Kidney (tissue), 14 donors: Measurements from ENCODE around the gene RXRA. TPM values are rescaled to one million over a fixed set of nuclear protein-coding genes. Genes with fewer than 3 reads are reported as not detected.

Source experiments
- DNase-seq, 5 donors: peaks; one replicate each; pipeline ENCODE4 v3.0.0-alpha.2; 2013 to 2020
- FAIRE-seq: peaks from 2 replicates; lab custom pipeline; 2012; peaks lifted over from hg19 to GRCh38; lab: Jason Lieb, UNC
- H3K27ac ChIP-seq, 2 donors: one replicate each; pipeline ENCODE4 v1.7.0; 2013; ENCODE audit warnings: low read depth in 2 of 2, low read length in 2 of 2, inconsistent platforms in 1 of 2
- H3K27me3 ChIP-seq: one replicate; pipeline ENCODE4 v1.7.1; 2013; ENCODE audit warnings: low read length, inconsistent platforms; ENCODE audit not compliant: control insufficient read depth, insufficient read depth
- H3K36me3 ChIP-seq, 3 donors: one replicate each; pipeline versions ENCODE4 v1.7.0 to v1.7.1; 2013; ENCODE audit warnings: low read length in 3 of 3, control low read depth in 1 of 3, inconsistent platforms in 1 of 3; ENCODE audit not compliant: insufficient read depth in 3 of 3, control insufficient read depth in 2 of 3
- H3K4me1 ChIP-seq, 3 donors: one replicate each; pipeline versions ENCODE4 v1.7.0 to v1.7.1; 2013; ENCODE audit warnings: low read length in 3 of 3, inconsistent platforms in 1 of 3, low read depth in 1 of 3; ENCODE audit not compliant: control insufficient read depth in 2 of 3, insufficient read depth in 2 of 3
- H3K4me3 ChIP-seq, 3 donors: one replicate each; pipeline versions ENCODE4 v1.7.0 to v1.8.1; 2013; ENCODE audit warnings: low read length in 3 of 3, control low read depth in 1 of 3, inconsistent platforms in 1 of 3
- H3K9ac ChIP-seq, 3 donors: one replicate each; pipeline versions ENCODE4 v1.7.0 to v1.7.1; 2013; ENCODE audit warnings: low read length in 3 of 3, control low read depth in 1 of 3, inconsistent platforms in 1 of 3
- H3K9me3 ChIP-seq, 3 donors: one replicate each; pipeline versions ENCODE4 v1.7.0 to v1.7.1; 2013; ENCODE audit warnings: low read length in 3 of 3, control low read depth in 1 of 3, inconsistent platforms in 1 of 3; ENCODE audit not compliant: control insufficient read depth in 2 of 3, insufficient read depth in 1 of 3
- CTCF ChIP-seq: IDR thresholded peaks from 3 replicates; pipeline ENCODE4 v1.5.1; 2012; ENCODE audit warnings: mild to moderate bottlenecking, moderate library complexity, borderline replicate concordance; ENCODE audit not compliant: insufficient read depth; ENCODE audit errors: extremely low read depth
- intact Hi-C: fragments of 100-400 bp; cut with DNase I; formaldehyde crosslinking; loops from one replicate; pipeline ENCODE4 v1.11.1; 2022
- polyA plus RNA-seq: library from polyadenylated mRNA; stranded (reverse); fragments of 350-450 nt; fragmentation: Illumina TruSeq; extraction: RNeasy Lipid Tissue Mini Kit (QIAGEN cat#74804); gene quantifications from one replicate; pipeline ENCODE4 v1.2.3, GENCODE V29; 2014; ENCODE audit warnings: low read depth, low replicate concordance; ENCODE audit not compliant: insufficient read depth
- total RNA-seq: library from RNA; stranded (reverse); fragmentation: NEBNext Ultra II Directional; extraction: Animal tissue kit (Norgen Biotek cat#: 25700); gene quantifications from one replicate; pipeline ENCODE4 v1.2.1, GENCODE V29; 2021
- donor health status: control.
- donor health status: control.
- donor health status: control.
- donor health status: control.
- donor health status: control.
- donor health status: DM: yes; HTN: yes; CAD: no.
- donor health status: Normal renal cell carcinoma (clear cell type).

RXRA gene
- total and polyA plus RNA-seq, 2 donors from 2014 or later, result 24.0 to 49.5 TPM

GRCh38 chr9:134340475-134341160, 14.4 kb downstream of the RXRA start:
- no peaks in the 10 kb centered on the region for H3K9me3 ChIP-seq
- DNase-seq (no peak), FAIRE-seq (no peak)
- H3K27ac ChIP-seq, result peak overlapping the region; percentile 51 to 63
- H3K9ac ChIP-seq, result peak overlapping the region in 1 of 3 donors; percentile 12
- intact Hi-C loops, result no loop called here
- no peak overlapping the region for H3K4me3 ChIP-seq
- H3K36me3 ChIP-seq, result no peaks in the 10 kb centered on the region
- no peaks in the 10 kb centered on the region for H3K27me3 ChIP-seq
- peaks cover 7 to 93% (median 61%) of the 10 kb centered on the region in 3 donors for H3K4me1 ChIP-seq
- TF ChIP-seq CTCF, result no peak

- no peaks in the 10 kb centered on the region for H3K9me3 ChIP-seq
- no peak overlapping the region for H3K4me3 ChIP-seq
- peak overlapping the region in 1 of 3 donors; percentile 12 for H3K9ac ChIP-seq
- no peak for TF ChIP-seq CTCF
- H3K4me1 ChIP-seq, result peaks cover 7 to 90% (median 59%) of the 10 kb centered on the region in 3 donors
- H3K27ac ChIP-seq, result peak overlapping the region; percentile 51 to 63
- no peaks in the 10 kb centered on the region for H3K27me3 ChIP-seq
- intact Hi-C loops, result no loop called here
- H3K36me3 ChIP-seq, result no peaks in the 10 kb centered on the region
- DNase-seq (no peak), FAIRE-seq (no peak)
Observed at GRCh38 chr9:134341306-134341705, 15.1 kb downstream of the RXRA start.

- no peak for FAIRE-seq
- peaks cover 7 to 88% (median 51%) of the 10 kb centered on the region in 3 donors for H3K4me1 ChIP-seq
- H3K27ac ChIP-seq, result no peak overlapping the region
Observed at GRCh38 chr9:134341929-134342745, 15.9 kb downstream of the RXRA start.

More at GRCh38 chr9:134341929-134342745, 15.9 kb downstream of the RXRA start:
- Histone ChIP-seq H3K9ac (no peak overlapping the region), H3K4me3 (no peak overlapping the region), H3K27me3 (no peaks in the 10 kb centered on the region), H3K36me3 (no peaks in the 10 kb centered on the region), H3K9me3 (no peaks in the 10 kb centered on the region)
- intact Hi-C loops, result no loop called here
- DNase-seq, result no peak
- TF ChIP-seq CTCF, result no peak
